K562 (cell line): ENCODE data around the gene QSOX2. TPM values are rescaled to one million over a fixed set of nuclear protein-coding genes. Genes with fewer than 3 reads are reported as not detected.

Experiments used
- ATAC-seq: fragments of 200-7000 bp; cut with Tn5 transposase; 3 replicates; pipeline ENCODE4 v1.9.1; 2020; ENCODE audit warnings: moderate library complexity
- BruUV-seq: library from RNA; stranded (reverse); fragments of 400-500 nt; replicated peaks from 2 replicates; lab custom pipeline; 2021; lab: Mats Ljungman, UMichigan
- CTCF ChIA-PET: fragments of 300-600 bp; formaldehyde crosslinking; extraction: SDS; loops from one replicate; lab custom pipeline; 2021; ENCODE audit warnings: low intra/inter-chr PET ratio; lab: Yijun Ruan, JAX
- POLR2A ChIA-PET: fragments of 300-600, 350-650 bp; sonication (Branson Sonifier 250); formaldehyde crosslinking; extraction: SDS; loops from one replicate; lab custom pipeline; 2021; ENCODE audit warnings: antibody characterized with exemption, inconsistent platforms; lab: Yijun Ruan, JAX
- DNase-seq, 4 experiments: peaks; one replicate each; pipeline versions ENCODE4 v3.0.0 to v3.0.0-alpha.2; 2011 to 2018; ENCODE audit warnings: low spot score in 3 of 4, mixed read lengths in 3 of 4; ENCODE audit errors: extremely low read depth in 1 of 4
- FAIRE-seq: peaks from 2 replicates; lab custom pipeline; 2011; peaks lifted over from hg19 to GRCh38; lab: Jason Lieb, UNC
- H2AFZ ChIP-seq: 2 replicates; pipeline ENCODE4 v1.6.0; 2011; ENCODE audit warnings: low read depth, low read length, control low read depth, inconsistent platforms
- H3K27ac ChIP-seq: fragments of 200-600 bp; 3 replicates; pipeline ENCODE4 v1.8.0; 2011; ENCODE audit warnings: low read depth, mild to moderate bottlenecking, control low read depth, inconsistent platforms, low read length, moderate library complexity, mixed read lengths; ENCODE audit errors: extremely low read depth
- H3K27me3 ChIP-seq, 2 experiments: fragments of 300-600 bp in 1 of 2; 2 replicates in 1 of 2; 3 replicates in 1 of 2; pipeline versions ENCODE4 v1.6.0 to v1.8.0; 2011; ENCODE audit warnings: inconsistent platforms in 2 of 2, low read length in 2 of 2, mild to moderate bottlenecking in 1 of 2, mixed read lengths in 1 of 2, moderate library complexity in 1 of 2; ENCODE audit not compliant: control insufficient read depth in 2 of 2, insufficient read depth in 2 of 2
- H3K36me3 ChIP-seq: fragments of 300-600 bp; 3 replicates; pipeline ENCODE4 v1.8.0; 2011; ENCODE audit warnings: mild to moderate bottlenecking, low read length, inconsistent platforms; ENCODE audit not compliant: control insufficient read depth, insufficient read depth
- H3K4me1 ChIP-seq, 2 experiments: fragments of 200-600 bp in 1 of 2; replicated peaks in 1 of 2; 2 replicates in 1 of 2; 3 replicates in 1 of 2; pipeline versions ENCODE4 v1.5.1 to v1.8.0; 2011; ENCODE audit warnings: inconsistent platforms in 2 of 2, low read length in 2 of 2, mild to moderate bottlenecking in 1 of 2, mixed read lengths in 1 of 2, moderate library complexity in 1 of 2; ENCODE audit not compliant: control insufficient read depth in 2 of 2, insufficient read depth in 2 of 2
- H3K4me2 ChIP-seq: 2 replicates; pipeline ENCODE4 v1.6.1; 2011; ENCODE audit warnings: low read length, control low read depth, inconsistent platforms, mixed read lengths; ENCODE audit not compliant: insufficient read depth
- H3K4me3 ChIP-seq: fragments of 200-600 bp; sonication (generic), shearing (Covaris generic); 2 replicates; pipeline ENCODE4 v1.5.1; 2016; ENCODE audit warnings: control low read depth, inconsistent platforms
- H3K79me2 ChIP-seq: fragments of 200-600 bp; 3 replicates; pipeline ENCODE4 v1.8.0; 2011; ENCODE audit warnings: low read length, inconsistent platforms; ENCODE audit not compliant: control insufficient read depth, insufficient read depth
- H3K9ac ChIP-seq, 2 experiments: 2 replicates each; pipeline versions ENCODE4 v1.6.0 to v1.6.1; 2011; ENCODE audit warnings: low read depth in 2 of 2, low read length in 2 of 2, control low read depth in 1 of 2, inconsistent platforms in 1 of 2, mild to moderate bottlenecking in 1 of 2, mixed read lengths in 1 of 2; ENCODE audit not compliant: insufficient read depth in 1 of 2
- H3K9me1 ChIP-seq: one replicate; pipeline ENCODE4 v1.6.0; 2011; ENCODE audit warnings: inconsistent platforms, mild to moderate bottlenecking, low read length, moderate library complexity; ENCODE audit not compliant: control insufficient read depth, insufficient read depth
- H3K9me3 ChIP-seq: replicated peaks from 2 replicates; pipeline ENCODE4 v1.5.1; 2011; ENCODE audit warnings: low read depth, low read length, inconsistent platforms; ENCODE audit not compliant: control insufficient read depth, insufficient read depth
- H4K20me1 ChIP-seq: replicated peaks from 2 replicates; pipeline ENCODE4 v1.6.1; 2011; ENCODE audit warnings: low read length, inconsistent platforms, mixed read lengths; ENCODE audit not compliant: control insufficient read depth, insufficient read depth
- BHLHE40 ChIP-seq: IDR thresholded peaks from 2 replicates; pipeline ENCODE4 v1.6.1; 2011; ENCODE audit warnings: low read length, improper control_type of control experiment
- MTF1 ChIP-seq: fragments of 250-450 bp; sonication (Bioruptor Pico); IDR thresholded peaks from 2 replicates; pipeline ENCODE4 v1.9.0; 2021; ENCODE audit warnings: moderate library complexity, mild to moderate bottlenecking, inconsistent platforms, borderline replicate concordance
- WGBS: fragments of 100-300 bp; shearing (Covaris generic); methylation state at CpG from one replicate; pipeline ENCODE4 v1.1.6; 2016; ENCODE audit warnings: low coverage, mixed read lengths; ENCODE audit not compliant: insufficient coverage; ENCODE audit errors: missing lambda C conversion rate; 5-methylcytosine and 5-hydroxymethylcytosine counted together
- in situ Hi-C: fragments of 300-500 bp; cut with MboI; formaldehyde crosslinking; loops from 4 replicates; pipeline ENCODE4 v1.15.0; 2018; ENCODE audit warnings: inconsistent platforms, mixed read lengths
- intact Hi-C: fragments of 100-400 bp; cut with micrococcal nuclease; formaldehyde crosslinking; loops from 2 replicates; pipeline ENCODE4 v1.14.2; 2022
- polyA plus RNA-seq, 8 experiments: library from polyadenylated mRNA; depleted of rRNA in 4 of 8; stranded (reverse) in 5 of 8; unstranded in 3 of 8; fragments of >200 nt; fragmentation: Nextera tagmentation in 2 of 8; fragmentation: Illumina TruSeq in 1 of 8; extraction: Ambion mirVana in 2 of 8; extraction: Trizol in 1 of 8; gene quantifications; 2 replicates each; pipeline versions ENCODE4 v1.2.1 to v1.2.3, GENCODE V29; 2011 to 2014; ENCODE audit warnings: inconsistent platforms in 1 of 8, missing spikeins in 1 of 8
- total RNA-seq, 7 experiments: library from RNA; depleted of rRNA in 6 of 7; stranded (reverse); fragments of >200 nt in 6 of 7; fragmentation: Illumina TruSeq in 2 of 7; extraction: Trizol in 2 of 7; gene quantifications; 2 replicates each; pipeline versions ENCODE4 v1.2.1 to v1.2.3, GENCODE V29; 2011 to 2021; ENCODE audit warnings: low replicate concordance in 1 of 7
- TF ChIP-seq, protein P1 (sequence below): sonication (generic); formaldehyde crosslinking; IDR thresholded peaks from 2 replicates; pipeline ENCODE4 v1.8.0; 2022; ENCODE audit warnings: mild to moderate bottlenecking, missing genetic modification reagents
- TF ChIP-seq, protein P2 (sequence below): sonication (generic); formaldehyde crosslinking; IDR thresholded peaks from 2 replicates; pipeline ENCODE4 v1.8.0; 2022; ENCODE audit warnings: missing genetic modification reagents, mild to moderate bottlenecking, borderline replicate concordance

The QSOX2 gene
- total and polyA plus RNA-seq, 9 of the 15 experiments (the other 6 are each of a cell fraction or from before 2014, with no cell fraction given), result 0.51 to 23.7 (median 12.7) TPM

DNA sequence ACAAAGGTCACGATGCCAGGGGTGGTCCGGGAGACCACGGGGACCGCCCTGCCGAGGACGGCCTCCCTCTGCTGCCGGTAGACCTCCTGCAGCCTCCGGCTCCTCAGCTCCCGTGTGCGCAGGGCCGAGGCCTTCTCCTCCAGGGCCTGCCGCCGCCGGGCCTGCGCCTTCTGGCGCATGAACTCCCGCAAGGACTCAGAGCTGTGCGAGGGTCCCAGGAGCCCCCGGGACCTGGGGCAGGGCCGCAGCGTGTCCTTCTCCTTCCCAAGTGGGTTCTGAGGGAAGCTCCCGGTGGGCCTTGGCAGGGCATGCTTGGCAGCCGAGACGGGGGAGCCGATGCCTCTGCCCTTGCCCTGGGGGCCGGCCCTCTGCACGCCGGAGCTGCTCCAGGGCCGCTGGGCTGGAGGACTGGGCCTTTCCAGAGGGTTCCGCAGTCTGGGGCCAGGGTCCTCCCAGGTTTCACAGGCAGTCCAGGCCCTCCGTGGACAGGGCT, 44.9 kb upstream of the QSOX2 start:
- Histone ChIP-seq H3K4me2 (no peak overlapping the region), H3K9me3 (peaks cover 13% of the 10 kb centered on the region), H3K4me3 (no peak overlapping the region), H3K79me2 (no peaks in the 10 kb centered on the region)
- BruUV-seq, result no TSS peak
- WGBS, result 22% methylated on average over 19 of the region's 31 CpGs
- FAIRE-seq, result no peak
- no peak for DNase-seq
- TF ChIP-seq BHLHE40 (no peak), MTF1 (no peak)
- TF ChIP-seq, protein P1, sequence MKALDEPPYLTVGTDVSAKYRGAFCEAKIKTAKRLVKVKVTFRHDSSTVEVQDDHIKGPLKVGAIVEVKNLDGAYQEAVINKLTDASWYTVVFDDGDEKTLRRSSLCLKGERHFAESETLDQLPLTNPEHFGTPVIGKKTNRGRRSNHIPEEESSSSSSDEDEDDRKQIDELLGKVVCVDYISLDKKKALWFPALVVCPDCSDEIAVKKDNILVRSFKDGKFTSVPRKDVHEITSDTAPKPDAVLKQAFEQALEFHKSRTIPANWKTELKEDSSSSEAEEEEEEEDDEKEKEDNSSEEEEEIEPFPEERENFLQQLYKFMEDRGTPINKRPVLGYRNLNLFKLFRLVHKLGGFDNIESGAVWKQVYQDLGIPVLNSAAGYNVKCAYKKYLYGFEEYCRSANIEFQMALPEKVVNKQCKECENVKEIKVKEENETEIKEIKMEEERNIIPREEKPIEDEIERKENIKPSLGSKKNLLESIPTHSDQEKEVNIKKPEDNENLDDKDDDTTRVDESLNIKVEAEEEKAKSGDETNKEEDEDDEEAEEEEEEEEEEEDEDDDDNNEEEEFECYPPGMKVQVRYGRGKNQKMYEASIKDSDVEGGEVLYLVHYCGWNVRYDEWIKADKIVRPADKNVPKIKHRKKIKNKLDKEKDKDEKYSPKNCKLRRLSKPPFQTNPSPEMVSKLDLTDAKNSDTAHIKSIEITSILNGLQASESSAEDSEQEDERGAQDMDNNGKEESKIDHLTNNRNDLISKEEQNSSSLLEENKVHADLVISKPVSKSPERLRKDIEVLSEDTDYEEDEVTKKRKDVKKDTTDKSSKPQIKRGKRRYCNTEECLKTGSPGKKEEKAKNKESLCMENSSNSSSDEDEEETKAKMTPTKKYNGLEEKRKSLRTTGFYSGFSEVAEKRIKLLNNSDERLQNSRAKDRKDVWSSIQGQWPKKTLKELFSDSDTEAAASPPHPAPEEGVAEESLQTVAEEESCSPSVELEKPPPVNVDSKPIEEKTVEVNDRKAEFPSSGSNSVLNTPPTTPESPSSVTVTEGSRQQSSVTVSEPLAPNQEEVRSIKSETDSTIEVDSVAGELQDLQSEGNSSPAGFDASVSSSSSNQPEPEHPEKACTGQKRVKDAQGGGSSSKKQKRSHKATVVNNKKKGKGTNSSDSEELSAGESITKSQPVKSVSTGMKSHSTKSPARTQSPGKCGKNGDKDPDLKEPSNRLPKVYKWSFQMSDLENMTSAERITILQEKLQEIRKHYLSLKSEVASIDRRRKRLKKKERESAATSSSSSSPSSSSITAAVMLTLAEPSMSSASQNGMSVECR (CRISPR knock-in tag), result no peak
- TF ChIP-seq, protein P2, sequence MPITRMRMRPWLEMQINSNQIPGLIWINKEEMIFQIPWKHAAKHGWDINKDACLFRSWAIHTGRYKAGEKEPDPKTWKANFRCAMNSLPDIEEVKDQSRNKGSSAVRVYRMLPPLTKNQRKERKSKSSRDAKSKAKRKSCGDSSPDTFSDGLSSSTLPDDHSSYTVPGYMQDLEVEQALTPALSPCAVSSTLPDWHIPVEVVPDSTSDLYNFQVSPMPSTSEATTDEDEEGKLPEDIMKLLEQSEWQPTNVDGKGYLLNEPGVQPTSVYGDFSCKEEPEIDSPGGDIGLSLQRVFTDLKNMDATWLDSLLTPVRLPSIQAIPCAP, result no peak
- TF ChIP-seq, all 486 proteins: peak for 0
- Histone ChIP-seq H3K27ac (no peak overlapping the region), H3K9me1 (no peaks in the 10 kb centered on the region), H3K36me3 (no peaks in the 10 kb centered on the region), H3K4me1 (peaks cover 0 to 52% of the 10 kb centered on the region in 2 experiments; a peak in 2 of 5 replicates), H2AFZ (no peak overlapping the region), H4K20me1 (peaks cover 11% of the 10 kb centered on the region), H3K9ac (peak overlapping the region in 1 of 2 experiments; percentile 45; a peak in 1 of 4 replicates), H3K27me3 (peaks cover 19 to 55% of the 10 kb centered on the region in 2 experiments; a peak in 4 of 5 replicates)
- POLR2A ChIA-PET, result interaction anchor here (0.7 kb wide), 1 partner anchor 37 kb away, joined by 3 read pairs; the partner anchor contains the start of gene GPSM1
- CTCF ChIA-PET, result no interaction called here
- ATAC-seq, result no peak
- intact Hi-C loops, result no loop called here
- in situ Hi-C loops, result no loop called here
